ENCODE results near the gene SMIM41.

- TF ChIP-seq CTCF (IDR thresholded peaks at IDR 0.05), result no peak
- no peak for TF ChIP-seq ZFX (IDR thresholded peaks at IDR 0.05; ENCODE audit: borderline replicate concordance)
Observed at GRCh38 chr12:52060498-52061177, 18.9 kb upstream of the SMIM41 start.

Data from 22Rv1 (cell line).